H9 (cell line): ENCODE data around the gene TELO2. TPM values are rescaled to one million over a fixed set of nuclear protein-coding genes. Genes with fewer than 3 reads are reported as not detected.
"Not testable (repeated sequence)": the region's sequence is repeated elsewhere in the genome, so short reads cannot be mapped to it uniquely, and the experiment has no call there.

ENCODE experiments used
- DNase-seq: peaks from one replicate; pipeline ENCODE4 v3.0.0-alpha.2; 2017
- H2AFZ ChIP-seq: one replicate; pipeline ENCODE4 v1.6.1; 2013; ENCODE audit warnings: mild to moderate bottlenecking, low read length, control low read depth, moderate library complexity
- H2AK5ac ChIP-seq: 2 replicates; pipeline ENCODE4 v1.6.1; 2013; ENCODE audit warnings: low read length, control low read depth, mixed read lengths; ENCODE audit not compliant: insufficient read length
- H2BK120ac ChIP-seq: one replicate; pipeline ENCODE4 v1.6.1; 2013; ENCODE audit warnings: low read depth, mild to moderate bottlenecking, low read length, control low read depth, inconsistent platforms; ENCODE audit not compliant: poor library complexity, severe bottlenecking
- H2BK12ac ChIP-seq: 2 replicates; pipeline ENCODE4 v1.6.1; 2013; ENCODE audit warnings: low read length, control low read depth, mixed read lengths, low read depth; ENCODE audit not compliant: insufficient read length
- H2BK15ac ChIP-seq: 2 replicates; pipeline ENCODE4 v1.6.1; 2013; ENCODE audit warnings: low read depth, low read length, control low read depth
- H2BK20ac ChIP-seq: one replicate; pipeline ENCODE4 v1.6.1; 2013; ENCODE audit warnings: low read depth, mild to moderate bottlenecking, low read length, control low read depth, inconsistent platforms; ENCODE audit not compliant: poor library complexity, severe bottlenecking
- H2BK5ac ChIP-seq: 2 replicates; pipeline ENCODE4 v1.6.1; 2013; ENCODE audit warnings: low read length, control low read depth, mixed read lengths; ENCODE audit not compliant: insufficient read length
- H3K14ac ChIP-seq: 2 replicates; pipeline ENCODE4 v1.6.1; 2013; ENCODE audit warnings: low read length, control low read depth; ENCODE audit not compliant: insufficient read depth
- H3K18ac ChIP-seq: 2 replicates; pipeline ENCODE4 v1.6.1; 2013; ENCODE audit warnings: low read depth, mild to moderate bottlenecking, mixed read lengths, low read length, control low read depth; ENCODE audit not compliant: insufficient read length
- H3K23ac ChIP-seq: 2 replicates; pipeline ENCODE4 v1.6.1; 2013; ENCODE audit warnings: low read length, control low read depth, mixed read lengths, low read depth; ENCODE audit not compliant: insufficient read length
- H3K23me2 ChIP-seq: 2 replicates; pipeline ENCODE4 v1.6.1; 2013; ENCODE audit warnings: low read depth, mild to moderate bottlenecking, mixed read lengths, low read length, control low read depth; ENCODE audit not compliant: insufficient read length, poor library complexity, severe bottlenecking
- H3K27ac ChIP-seq: 2 replicates; pipeline ENCODE4 v1.5.1; 2013; ENCODE audit warnings: low read length, control low read depth, mixed read lengths, low read depth; ENCODE audit not compliant: insufficient read length
- H3K27me3 ChIP-seq: 2 replicates; pipeline ENCODE4 v1.6.1; 2013; ENCODE audit warnings: low read length, control low read depth, inconsistent platforms; ENCODE audit not compliant: insufficient read depth
- H3K4ac ChIP-seq: 2 replicates; pipeline ENCODE4 v1.6.1; 2013; ENCODE audit warnings: low read depth, mild to moderate bottlenecking, control low read depth, inconsistent platforms, low read length, moderate library complexity
- H3K4me1 ChIP-seq: 2 replicates; pipeline ENCODE4 v1.6.1; 2013; ENCODE audit warnings: low read length, control low read depth, inconsistent platforms; ENCODE audit not compliant: insufficient read depth
- H3K4me2 ChIP-seq: 2 replicates; pipeline ENCODE4 v1.6.1; 2013; ENCODE audit warnings: low read length, control low read depth, mixed read lengths; ENCODE audit not compliant: insufficient read length, insufficient read depth
- H3K56ac ChIP-seq: 2 replicates; pipeline ENCODE4 v1.6.1; 2013; ENCODE audit warnings: low read depth, mild to moderate bottlenecking, mixed read lengths, low read length, control low read depth; ENCODE audit not compliant: insufficient read length
- H3K79me1 ChIP-seq: 2 replicates; pipeline ENCODE4 v1.6.1; 2013; ENCODE audit warnings: low read depth, mild to moderate bottlenecking, moderate library complexity, low read length, control low read depth, inconsistent platforms; ENCODE audit not compliant: insufficient read depth, poor library complexity, severe bottlenecking
- H3K79me2 ChIP-seq: 2 replicates; pipeline ENCODE4 v1.6.1; 2013; ENCODE audit warnings: low read length, control low read depth, inconsistent platforms; ENCODE audit not compliant: insufficient read depth
- H3K9ac ChIP-seq: 2 replicates; pipeline ENCODE4 v1.6.1; 2013; ENCODE audit warnings: low read length, control low read depth, mixed read lengths; ENCODE audit not compliant: insufficient read length; ENCODE audit errors: extremely low read depth
- H3K9me3 ChIP-seq: one replicate; pipeline ENCODE4 v1.6.1; 2013; ENCODE audit warnings: low read depth, low read length, inconsistent platforms; ENCODE audit not compliant: control insufficient read depth
- H3T11ph ChIP-seq: one replicate; pipeline ENCODE4 v1.6.1; 2013; ENCODE audit warnings: mild to moderate bottlenecking, low read length, control low read depth, inconsistent platforms
- H4K20me1 ChIP-seq: one replicate; pipeline ENCODE4 v1.6.1; 2013; ENCODE audit not compliant: control insufficient read depth, insufficient read length, insufficient read depth
- H4K5ac ChIP-seq: 2 replicates; pipeline ENCODE4 v1.6.1; 2013; ENCODE audit warnings: low read depth, mild to moderate bottlenecking, mixed read lengths, low read length, control low read depth; ENCODE audit not compliant: insufficient read length
- H4K8ac ChIP-seq: replicated peaks from 2 replicates; pipeline ENCODE4 v1.6.1; 2013; ENCODE audit warnings: low read length, control low read depth, mixed read lengths, low read depth; ENCODE audit not compliant: insufficient read length
- H4K91ac ChIP-seq: 2 replicates; pipeline ENCODE4 v1.6.1; 2013; ENCODE audit warnings: low read depth, mild to moderate bottlenecking, moderate library complexity, mixed read lengths, low read length, control low read depth; ENCODE audit not compliant: insufficient read length
- H3K27ac Mint-ChIP-seq, 3 experiments: 2 replicates in 2 of 3; 3 replicates in 1 of 3; pipeline ENCODE4 v1.8.0; 2020 to 2021; ENCODE audit warnings: mixed read lengths in 3 of 3, mild to moderate bottlenecking in 1 of 3, moderate library complexity in 1 of 3
- H3K27me3 Mint-ChIP-seq: 2 replicates; pipeline ENCODE4 v1.8.0; 2021; ENCODE audit warnings: low read depth, mild to moderate bottlenecking, moderate library complexity, mixed read lengths
- H3K36me3 Mint-ChIP-seq, 3 experiments: 2 replicates in 2 of 3; 3 replicates in 1 of 3; pipeline ENCODE4 v1.8.0; 2020 to 2021; ENCODE audit warnings: low read depth in 3 of 3, mixed read lengths in 3 of 3; ENCODE audit not compliant: insufficient read depth in 1 of 3
- H3K4me1 Mint-ChIP-seq, 2 experiments: 2 replicates each; pipeline ENCODE4 v1.8.0; 2020; ENCODE audit warnings: mixed read lengths in 2 of 2
- H3K4me3 Mint-ChIP-seq, 2 experiments: 2 replicates in 1 of 2; 3 replicates in 1 of 2; pipeline ENCODE4 v1.8.0; 2020 to 2021; ENCODE audit warnings: mild to moderate bottlenecking in 2 of 2, mixed read lengths in 2 of 2, moderate library complexity in 1 of 2
- H3K9me3 Mint-ChIP-seq, 2 experiments: 2 replicates in 1 of 2; 3 replicates in 1 of 2; pipeline ENCODE4 v1.8.0; 2020; ENCODE audit warnings: mild to moderate bottlenecking in 2 of 2, mixed read lengths in 2 of 2, moderate library complexity in 1 of 2
- CTCF ChIP-seq: fragments of 200-600 bp; sonication (generic); conservative IDR thresholded peaks from 3 replicates; pipeline ENCODE4 v1.8.0; 2021; ENCODE audit warnings: antibody characterized with exemption, mild to moderate bottlenecking
- WGBS: extraction: QIAGEN DNeasy Blood & Tissue Kit; methylation state at CpG from one replicate; pipeline ENCODE4 v1.1.7; 2013; ENCODE audit warnings: missing lambda C conversion rate, low lambda C conversion rate, mixed read lengths; ENCODE audit not compliant: insufficient read length; ENCODE audit errors: extremely low coverage; 5-methylcytosine and 5-hydroxymethylcytosine counted together
- total RNA-seq: library from RNA; stranded (reverse); gene quantifications from 2 replicates; pipeline ENCODE4 v1.2.1, GENCODE V29; 2021

TELO2 gene
- total RNA-seq, 1 experiment from 2014 or later, result 98.9 TPM

GRCh38 chr16:1468426-1468810 lies 24.7 kb upstream of the TELO2 start:
- no peak overlapping the region for H2AK5ac ChIP-seq
- H3K56ac ChIP-seq, result no peak overlapping the region
- H3K4me2 ChIP-seq, result no peak overlapping the region
- H3K79me1 ChIP-seq, result peaks cover 6% of the 10 kb centered on the region
- no peak overlapping the region for H4K91ac ChIP-seq
- H3K79me2 ChIP-seq, result peaks cover 16% of the 10 kb centered on the region; the same call in 1 of the 2 replicates
- H3K27ac ChIP-seq, result no peak overlapping the region
- peaks cover 7 to 10% of the 10 kb centered on the region in 2 experiments for H3K4me1 Mint-ChIP-seq
- H3K4me1 ChIP-seq, result no peaks in the 10 kb centered on the region
- H4K8ac ChIP-seq, result no peak overlapping the region
- H3K23me2 ChIP-seq, result no peaks in the 10 kb centered on the region
- H3K23ac ChIP-seq, result no peak overlapping the region
- H3K36me3 Mint-ChIP-seq, result peaks cover 0 to 5% (median 0%) of the 10 kb centered on the region in 3 experiments; a peak in 2 of 7 replicates
- no peak overlapping the region for H3K9ac ChIP-seq
- H2AFZ ChIP-seq, result no peak overlapping the region
- no peak overlapping the region for H2BK5ac ChIP-seq
- DNase-seq, result no peak
- H2BK20ac ChIP-seq, result no peak overlapping the region
- no peaks in the 10 kb centered on the region for H3K9me3 ChIP-seq
- no peaks in the 10 kb centered on the region for H3K27me3 Mint-ChIP-seq
- H2BK12ac ChIP-seq, result no peak overlapping the region
- no peak overlapping the region for H3K4me3 Mint-ChIP-seq
- no peak overlapping the region for H3K4ac ChIP-seq
- H3K9me3 Mint-ChIP-seq, result no peaks in the 10 kb centered on the region
- no peak overlapping the region for H3K27ac Mint-ChIP-seq
- H4K20me1 ChIP-seq, result no peaks in the 10 kb centered on the region
- no peak for TF ChIP-seq CTCF
- H3K27me3 ChIP-seq, result no peaks in the 10 kb centered on the region
- H2BK15ac ChIP-seq, result no peak overlapping the region
- no CpG with 5 or more reads among the region's 22 CpGs for WGBS
- H3T11ph ChIP-seq, result no peak overlapping the region
- no peak overlapping the region for H4K5ac ChIP-seq
- H2BK120ac ChIP-seq, result no peak overlapping the region
- H3K14ac ChIP-seq, result no peak overlapping the region
- no peak overlapping the region for H3K18ac ChIP-seq

GRCh38 chr16:1469141-1469540 lies 24.0 kb upstream of the TELO2 start:
- not testable (repeated sequence) for H3K56ac ChIP-seq, H2BK120ac ChIP-seq, H3K27ac Mint-ChIP-seq, H2BK15ac ChIP-seq, H3K27me3 Mint-ChIP-seq, H4K5ac ChIP-seq, H3K4me2 ChIP-seq, H3K9me3 ChIP-seq, H4K20me1 ChIP-seq, H4K8ac ChIP-seq, H3K4me3 Mint-ChIP-seq, H3K27me3 ChIP-seq, H2AFZ ChIP-seq, H3K18ac ChIP-seq, H2BK20ac ChIP-seq, DNase-seq, H3K23ac ChIP-seq, H4K91ac ChIP-seq, H3K9ac ChIP-seq, H3K9me3 Mint-ChIP-seq, H3K27ac ChIP-seq, H3T11ph ChIP-seq, H3K4ac ChIP-seq, H2BK12ac ChIP-seq, H3K14ac ChIP-seq, H2AK5ac ChIP-seq, H3K4me1 ChIP-seq, H2BK5ac ChIP-seq, H3K23me2 ChIP-seq, H3K36me3 Mint-ChIP-seq
- Histone ChIP-seq H3K79me1 (peaks cover 13% of the 10 kb centered on the region), H3K79me2 (peaks cover 19% of the 10 kb centered on the region; the same call in 1 of the 2 replicates)
- WGBS, result no CpG with 5 or more reads among the region's 5 CpGs
- H3K4me1 Mint-ChIP-seq, result peaks cover 9 to 12% of the 10 kb centered on the region in 2 experiments
